ENCODE data around the gene GBA2. TPM values are rescaled to one million over a fixed set of nuclear protein-coding genes. Genes with fewer than 3 reads are reported as not detected.

The GBA2 gene
- total RNA-seq, 2 donors from 2014 or later = 48.5 to 55.4 TPM

- DNase-seq (ENCODE audit: low spot score) = no peak
- H3K27ac ChIP-seq = peak overlapping the region in 1 of 2 donors; percentile 88
- intact Hi-C loops (cut with DNase I) = no loop called here
- peaks cover 0 to 11% of the 10 kb centered on the region in 2 donors for H3K36me3 ChIP-seq
- no peaks in the 10 kb centered on the region for H3K9me3 ChIP-seq
- WGBS = 56% methylated on average over 4 of the region's 4 CpGs
- TF ChIP-seq POLR2AphosphoS5 (IDR thresholded peaks at IDR 0.05) (no peak), POLR2A (IDR thresholded peaks at IDR 0.05) (no peak)
- TF ChIP-seq, protein P1, sequence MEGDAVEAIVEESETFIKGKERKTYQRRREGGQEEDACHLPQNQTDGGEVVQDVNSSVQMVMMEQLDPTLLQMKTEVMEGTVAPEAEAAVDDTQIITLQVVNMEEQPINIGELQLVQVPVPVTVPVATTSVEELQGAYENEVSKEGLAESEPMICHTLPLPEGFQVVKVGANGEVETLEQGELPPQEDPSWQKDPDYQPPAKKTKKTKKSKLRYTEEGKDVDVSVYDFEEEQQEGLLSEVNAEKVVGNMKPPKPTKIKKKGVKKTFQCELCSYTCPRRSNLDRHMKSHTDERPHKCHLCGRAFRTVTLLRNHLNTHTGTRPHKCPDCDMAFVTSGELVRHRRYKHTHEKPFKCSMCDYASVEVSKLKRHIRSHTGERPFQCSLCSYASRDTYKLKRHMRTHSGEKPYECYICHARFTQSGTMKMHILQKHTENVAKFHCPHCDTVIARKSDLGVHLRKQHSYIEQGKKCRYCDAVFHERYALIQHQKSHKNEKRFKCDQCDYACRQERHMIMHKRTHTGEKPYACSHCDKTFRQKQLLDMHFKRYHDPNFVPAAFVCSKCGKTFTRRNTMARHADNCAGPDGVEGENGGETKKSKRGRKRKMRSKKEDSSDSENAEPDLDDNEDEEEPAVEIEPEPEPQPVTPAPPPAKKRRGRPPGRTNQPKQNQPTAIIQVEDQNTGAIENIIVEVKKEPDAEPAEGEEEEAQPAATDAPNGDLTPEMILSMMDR (IDR thresholded peaks at IDR 0.05) = no peak
- peak overlapping the region in 1 of 2 donors; percentile 89 for H3K4me3 ChIP-seq
- peaks cover 21% of the 10 kb centered on the region for H3K4me1 ChIP-seq (replicated peaks)
- H3K27me3 ChIP-seq (replicated peaks; ENCODE audit: insufficient read depth) = no peaks in the 10 kb centered on the region
Observed at GRCh38 chr9:35750256-35750531, 1.2 kb upstream of the GBA2 start.

- intact Hi-C loops (cut with DNase I) = no loop called here
- peak overlapping the region; percentile 80 to 88 for H3K27ac ChIP-seq
- WGBS = 2% methylated on average over 19 of the region's 19 CpGs
- H3K4me3 ChIP-seq = peak overlapping the region; percentile 72 to 89
- no peaks in the 10 kb centered on the region for H3K27me3 ChIP-seq (replicated peaks; ENCODE audit: insufficient read depth)
- H3K36me3 ChIP-seq = peaks cover 0 to 11% of the 10 kb centered on the region in 2 donors
- TF ChIP-seq, protein P1 (IDR thresholded peaks at IDR 0.05) = no peak
- TF ChIP-seq POLR2A (IDR thresholded peaks at IDR 0.05) (no peak), POLR2AphosphoS5 (IDR thresholded peaks at IDR 0.05) (no peak)
- no peaks in the 10 kb centered on the region for H3K9me3 ChIP-seq
- H3K4me1 ChIP-seq (replicated peaks) = peaks cover 21% of the 10 kb centered on the region
- DNase-seq (ENCODE audit: low spot score) = peak; percentile 20
Observed at GRCh38 chr9:35749515-35750255, 657 bp upstream of the GBA2 start.

GRCh38 chr9:35748242-35748857 is 678 bp downstream of the GBA2 start:
- Histone ChIP-seq H3K27ac (peak overlapping the region; percentile 80 to 88), H3K9me3 (no peaks in the 10 kb centered on the region), H3K27me3 (replicated peaks; ENCODE audit: insufficient read depth) (no peaks in the 10 kb centered on the region), H3K4me1 (replicated peaks) (peaks cover 21% of the 10 kb centered on the region), H3K36me3 (peaks cover 11 to 12% of the 10 kb centered on the region in 2 donors), H3K4me3 (peak overlapping the region; percentile 72 to 89)
- no peak for DNase-seq (ENCODE audit: low spot score)
- TF ChIP-seq, protein P1 (IDR thresholded peaks at IDR 0.05) = no peak
- TF ChIP-seq POLR2AphosphoS5 (IDR thresholded peaks at IDR 0.05) (no peak), POLR2A (IDR thresholded peaks at IDR 0.05) (no peak)
- under 1% methylated on average over 24 of the region's 24 CpGs for WGBS
- intact Hi-C loops (cut with DNase I) = no loop called here

DNA sequence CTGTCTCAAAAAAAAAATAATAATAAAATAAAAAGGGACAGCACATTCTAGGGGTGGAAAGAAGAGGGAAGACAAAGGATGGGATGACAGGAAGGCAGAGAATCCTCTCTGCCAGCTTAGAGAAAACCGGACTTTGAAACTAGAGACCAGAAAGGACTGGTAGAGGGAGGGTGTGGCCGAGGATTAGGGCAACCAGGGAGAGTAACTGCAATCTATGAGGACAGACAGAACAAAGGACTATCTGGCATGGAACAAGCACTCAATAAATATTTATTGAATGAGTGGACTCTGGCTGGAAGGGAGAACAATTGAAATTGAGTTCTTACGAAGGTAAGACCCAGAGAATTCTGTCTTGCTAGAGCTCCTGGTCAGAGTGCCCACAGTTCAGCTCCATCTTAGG is 2.4 kb downstream of the GBA2 start:
- peak overlapping the region in 1 of 2 donors; percentile 2 for H3K27ac ChIP-seq
- intact Hi-C loops (cut with DNase I) = no loop called here
- peak; percentile 7 for TF ChIP-seq POLR2AphosphoS5 (IDR thresholded peaks at IDR 0.05)
- TF ChIP-seq POLR2A (IDR thresholded peaks at IDR 0.05) = no peak

GRCh38 chr9:35745569-35745968 is 3.5 kb downstream of the GBA2 start:
- TF ChIP-seq POLR2AphosphoS5 (IDR thresholded peaks at IDR 0.05) = no peak
- TF ChIP-seq POLR2A (IDR thresholded peaks at IDR 0.05) = no peak
- TF ChIP-seq, protein P1 (IDR thresholded peaks at IDR 0.05) = no peak
- intact Hi-C loops (cut with DNase I) = no loop called here
- H3K4me3 ChIP-seq = no peak overlapping the region
- WGBS = 63% methylated on average over 1 of the region's 1 CpG
- no peaks in the 10 kb centered on the region for H3K27me3 ChIP-seq (replicated peaks; ENCODE audit: insufficient read depth)
- H3K27ac ChIP-seq = no peak overlapping the region
- no peaks in the 10 kb centered on the region for H3K9me3 ChIP-seq
- DNase-seq (ENCODE audit: low spot score) = no peak
- peaks cover 0 to 24% of the 10 kb centered on the region in 2 donors for H3K36me3 ChIP-seq
- peaks cover 21% of the 10 kb centered on the region for H3K4me1 ChIP-seq (replicated peaks)

More for the DNA sequence above, 2.4 kb downstream of the GBA2 start:
- DNase-seq (ENCODE audit: low spot score) = no peak
- Histone ChIP-seq H3K4me3 (peak overlapping the region; percentile 11 to 72), H3K27me3 (replicated peaks; ENCODE audit: insufficient read depth) (no peaks in the 10 kb centered on the region), H3K4me1 (replicated peaks) (peaks cover 21% of the 10 kb centered on the region), H3K36me3 (peaks cover 0 to 18% of the 10 kb centered on the region in 2 donors), H3K9me3 (no peaks in the 10 kb centered on the region)
- 24% methylated on average over 3 of the region's 3 CpGs for WGBS

Measured in prostate gland (tissue), 2 donors.